ENCODE data around the gene LMO7.

GRCh38 chr13:75770592-75771011 is 134.5 kb downstream of the LMO7 start:
- no peak for TF ChIP-seq GABPA (IDR thresholded peaks at IDR 0.05; ENCODE audit: low read depth)
- no peak for TF ChIP-seq POLR2AphosphoS5 (IDR thresholded peaks at IDR 0.05; ENCODE audit: low read depth)
- TF ChIP-seq CTCF (IDR thresholded peaks at IDR 0.05; ENCODE audit: insufficient read depth, low read length) = no peak
- TF ChIP-seq SPI1 (IDR thresholded peaks at IDR 0.05; ENCODE audit: borderline replicate concordance, low read depth) = no peak
